HEK293 (cell line): ENCODE measurements around the gene CAMKMT.

Source experiments
- CTCF ChIA-PET: fragments of 350-600 bp; formaldehyde crosslinking; extraction: SDS; loops from one replicate; lab custom pipeline; 2021; ENCODE audit warnings: antibody characterized with exemption; lab: Yijun Ruan, JAX
- POLR2A ChIA-PET: fragments of 300-600 bp; formaldehyde crosslinking; extraction: SDS; loops from one replicate; lab custom pipeline; 2020; ENCODE audit warnings: antibody characterized with exemption, inconsistent platforms; lab: Yijun Ruan, JAX
- H3K27ac ChIP-seq: fragments of 200-500 bp; sonication (Bioruptor generic); 2 replicates; pipeline ENCODE4 v1.5.1; 2014; ENCODE audit warnings: low read depth, low read length, control low read depth, inconsistent platforms; ENCODE audit errors: extremely low read depth
- H3K36me3 ChIP-seq, 2 experiments: fragments of 200-500 bp in 1 of 2; sonication (Bioruptor generic) in 1 of 2; 1 replicate in 1 of 2; 2 replicates in 1 of 2; pipeline ENCODE4 v1.5.1; 2014 to 2017; ENCODE audit warnings: inconsistent platforms in 2 of 2, low read length in 2 of 2; ENCODE audit not compliant: control insufficient read depth in 2 of 2, insufficient read depth in 1 of 2
- H3K4me1 ChIP-seq: fragments of 200-500 bp; sonication (Bioruptor generic); 2 replicates; pipeline ENCODE4 v1.5.1; 2014; ENCODE audit warnings: mild to moderate bottlenecking, low read length, inconsistent platforms; ENCODE audit not compliant: control insufficient read depth, insufficient read depth
- H3K4me3 ChIP-seq: 2 replicates; pipeline ENCODE4 v1.5.1; 2011; ENCODE audit warnings: low read depth, mild to moderate bottlenecking, control low read depth, low read length, moderate library complexity
- H3K9me3 ChIP-seq: fragments of 200-500 bp; sonication (Bioruptor generic); 2 replicates; pipeline ENCODE4 v1.5.1; 2014; ENCODE audit warnings: low read depth, low read length, inconsistent platforms; ENCODE audit not compliant: control insufficient read depth, insufficient read depth
- MZF1 ChIP-seq: fragments of 450-650 bp; formaldehyde crosslinking; IDR thresholded peaks from 2 replicates; pipeline ENCODE4 v1.5.1; 2017; ENCODE audit warnings: missing biosample characterization, missing genetic modification characterization, borderline replicate concordance
- PRDM10 ChIP-seq: fragments of 450-650 bp; formaldehyde crosslinking; IDR thresholded peaks from 2 replicates; pipeline ENCODE4 v1.5.1; 2016; ENCODE audit warnings: missing biosample characterization, missing genetic modification characterization
- TRIM28 ChIP-seq: IDR thresholded peaks from 2 replicates; pipeline ENCODE4 v1.6.1; 2011; ENCODE audit warnings: low read length, control low read depth, borderline replicate concordance
- ZEB2 ChIP-seq: fragments of 450-650 bp; formaldehyde crosslinking; IDR thresholded peaks from 2 replicates; pipeline ENCODE4 v1.5.1; 2016; ENCODE audit warnings: missing biosample characterization, missing genetic modification characterization
- ZIC2 ChIP-seq: fragments of 450-650 bp; formaldehyde crosslinking; IDR thresholded peaks from 2 replicates; pipeline ENCODE4 v1.5.1; 2016; ENCODE audit warnings: missing biosample characterization, missing genetic modification characterization
- ZNF211 ChIP-seq: fragments of 450-650 bp; formaldehyde crosslinking; IDR thresholded peaks from 2 replicates; pipeline ENCODE4 v1.5.1; 2016; ENCODE audit warnings: low read depth, missing biosample characterization, missing genetic modification characterization
- ZNF248 ChIP-seq: fragments of 450-650 bp; formaldehyde crosslinking; IDR thresholded peaks from 2 replicates; pipeline ENCODE4 v1.5.1; 2017; ENCODE audit warnings: missing biosample characterization, missing genetic modification characterization
- ZNF37A ChIP-seq: fragments of 450-650 bp; IDR thresholded peaks from 2 replicates; pipeline ENCODE4 v1.5.1; 2018; ENCODE audit warnings: missing biosample characterization, missing genetic modification characterization
- ZNF473 ChIP-seq: fragments of 450-650 bp; formaldehyde crosslinking; IDR thresholded peaks from 2 replicates; pipeline ENCODE4 v1.5.1; 2017; ENCODE audit warnings: missing biosample characterization, missing genetic modification characterization
- ZNF600 ChIP-seq: fragments of 450-650 bp; formaldehyde crosslinking; IDR thresholded peaks from 2 replicates; pipeline ENCODE4 v1.5.1; 2016; ENCODE audit warnings: missing biosample characterization, missing genetic modification characterization
- ZNF701 ChIP-seq: fragments of 450-650 bp; formaldehyde crosslinking; IDR thresholded peaks from 2 replicates; pipeline ENCODE4 v1.5.1; 2016; ENCODE audit warnings: missing biosample characterization, missing genetic modification characterization
- ZSCAN16 ChIP-seq: fragments of 450-650 bp; formaldehyde crosslinking; IDR thresholded peaks from 2 replicates; pipeline ENCODE4 v1.5.1; 2016; ENCODE audit warnings: missing biosample characterization, missing genetic modification characterization
- ZSCAN5A ChIP-seq: fragments of 450-650 bp; formaldehyde crosslinking; IDR thresholded peaks from 2 replicates; pipeline ENCODE4 v1.5.1; 2016; ENCODE audit warnings: missing biosample characterization, missing genetic modification characterization
- TF ChIP-seq, protein P1 (sequence below): fragments of 450-650 bp; formaldehyde crosslinking; IDR thresholded peaks from 2 replicates; pipeline ENCODE4 v1.5.1; 2016; ENCODE audit warnings: missing biosample characterization, missing genetic modification characterization
- TF ChIP-seq, protein P2 (sequence below): IDR thresholded peaks from 2 replicates; pipeline ENCODE4 v1.6.1; 2011; ENCODE audit warnings: mild to moderate bottlenecking, low read depth, low read length, borderline replicate concordance
- TF ChIP-seq, protein P3 (sequence below): fragments of 450-650 bp; formaldehyde crosslinking; conservative IDR thresholded peaks from 2 replicates; pipeline ENCODE4 v1.5.1; 2016; ENCODE audit warnings: low read depth, missing biosample characterization, missing genetic modification characterization

Gene CAMKMT

GRCh38 chr2:44398243-44398897 is 36.6 kb downstream of the CAMKMT start:
- H3K4me3 ChIP-seq = no peak overlapping the region
- TF ChIP-seq ZNF37A (tag by site-specific recombination) = no peak
- TF ChIP-seq ZNF701 (tag by site-specific recombination) = no peak
- TF ChIP-seq ZSCAN16 (tag by site-specific recombination) = no peak
- TF ChIP-seq TRIM28 = no peak
- TF ChIP-seq ZNF248 (tag by site-specific recombination) = no peak
- TF ChIP-seq MZF1 (tag by site-specific recombination) = no peak
- TF ChIP-seq PRDM10 (tag by site-specific recombination) = no peak
- no peak for TF ChIP-seq ZEB2 (tag by site-specific recombination)
- TF ChIP-seq ZIC2 (tag by site-specific recombination) = no peak
- no peak for TF ChIP-seq ZNF211 (tag by site-specific recombination)
- TF ChIP-seq ZNF473 (tag by site-specific recombination) = no peak
- TF ChIP-seq, protein P1, sequence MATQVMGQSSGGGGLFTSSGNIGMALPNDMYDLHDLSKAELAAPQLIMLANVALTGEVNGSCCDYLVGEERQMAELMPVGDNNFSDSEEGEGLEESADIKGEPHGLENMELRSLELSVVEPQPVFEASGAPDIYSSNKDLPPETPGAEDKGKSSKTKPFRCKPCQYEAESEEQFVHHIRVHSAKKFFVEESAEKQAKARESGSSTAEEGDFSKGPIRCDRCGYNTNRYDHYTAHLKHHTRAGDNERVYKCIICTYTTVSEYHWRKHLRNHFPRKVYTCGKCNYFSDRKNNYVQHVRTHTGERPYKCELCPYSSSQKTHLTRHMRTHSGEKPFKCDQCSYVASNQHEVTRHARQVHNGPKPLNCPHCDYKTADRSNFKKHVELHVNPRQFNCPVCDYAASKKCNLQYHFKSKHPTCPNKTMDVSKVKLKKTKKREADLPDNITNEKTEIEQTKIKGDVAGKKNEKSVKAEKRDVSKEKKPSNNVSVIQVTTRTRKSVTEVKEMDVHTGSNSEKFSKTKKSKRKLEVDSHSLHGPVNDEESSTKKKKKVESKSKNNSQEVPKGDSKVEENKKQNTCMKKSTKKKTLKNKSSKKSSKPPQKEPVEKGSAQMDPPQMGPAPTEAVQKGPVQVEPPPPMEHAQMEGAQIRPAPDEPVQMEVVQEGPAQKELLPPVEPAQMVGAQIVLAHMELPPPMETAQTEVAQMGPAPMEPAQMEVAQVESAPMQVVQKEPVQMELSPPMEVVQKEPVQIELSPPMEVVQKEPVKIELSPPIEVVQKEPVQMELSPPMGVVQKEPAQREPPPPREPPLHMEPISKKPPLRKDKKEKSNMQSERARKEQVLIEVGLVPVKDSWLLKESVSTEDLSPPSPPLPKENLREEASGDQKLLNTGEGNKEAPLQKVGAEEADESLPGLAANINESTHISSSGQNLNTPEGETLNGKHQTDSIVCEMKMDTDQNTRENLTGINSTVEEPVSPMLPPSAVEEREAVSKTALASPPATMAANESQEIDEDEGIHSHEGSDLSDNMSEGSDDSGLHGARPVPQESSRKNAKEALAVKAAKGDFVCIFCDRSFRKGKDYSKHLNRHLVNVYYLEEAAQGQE (tag by site-specific recombination) = no peak
- TF ChIP-seq ZSCAN5A (tag by site-specific recombination) = no peak
- TF ChIP-seq, protein P2, sequence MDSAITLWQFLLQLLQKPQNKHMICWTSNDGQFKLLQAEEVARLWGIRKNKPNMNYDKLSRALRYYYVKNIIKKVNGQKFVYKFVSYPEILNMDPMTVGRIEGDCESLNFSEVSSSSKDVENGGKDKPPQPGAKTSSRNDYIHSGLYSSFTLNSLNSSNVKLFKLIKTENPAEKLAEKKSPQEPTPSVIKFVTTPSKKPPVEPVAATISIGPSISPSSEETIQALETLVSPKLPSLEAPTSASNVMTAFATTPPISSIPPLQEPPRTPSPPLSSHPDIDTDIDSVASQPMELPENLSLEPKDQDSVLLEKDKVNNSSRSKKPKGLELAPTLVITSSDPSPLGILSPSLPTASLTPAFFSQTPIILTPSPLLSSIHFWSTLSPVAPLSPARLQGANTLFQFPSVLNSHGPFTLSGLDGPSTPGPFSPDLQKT = no peak
- no peak for TF ChIP-seq ZNF600 (tag by site-specific recombination)
- TF ChIP-seq, protein P3, sequence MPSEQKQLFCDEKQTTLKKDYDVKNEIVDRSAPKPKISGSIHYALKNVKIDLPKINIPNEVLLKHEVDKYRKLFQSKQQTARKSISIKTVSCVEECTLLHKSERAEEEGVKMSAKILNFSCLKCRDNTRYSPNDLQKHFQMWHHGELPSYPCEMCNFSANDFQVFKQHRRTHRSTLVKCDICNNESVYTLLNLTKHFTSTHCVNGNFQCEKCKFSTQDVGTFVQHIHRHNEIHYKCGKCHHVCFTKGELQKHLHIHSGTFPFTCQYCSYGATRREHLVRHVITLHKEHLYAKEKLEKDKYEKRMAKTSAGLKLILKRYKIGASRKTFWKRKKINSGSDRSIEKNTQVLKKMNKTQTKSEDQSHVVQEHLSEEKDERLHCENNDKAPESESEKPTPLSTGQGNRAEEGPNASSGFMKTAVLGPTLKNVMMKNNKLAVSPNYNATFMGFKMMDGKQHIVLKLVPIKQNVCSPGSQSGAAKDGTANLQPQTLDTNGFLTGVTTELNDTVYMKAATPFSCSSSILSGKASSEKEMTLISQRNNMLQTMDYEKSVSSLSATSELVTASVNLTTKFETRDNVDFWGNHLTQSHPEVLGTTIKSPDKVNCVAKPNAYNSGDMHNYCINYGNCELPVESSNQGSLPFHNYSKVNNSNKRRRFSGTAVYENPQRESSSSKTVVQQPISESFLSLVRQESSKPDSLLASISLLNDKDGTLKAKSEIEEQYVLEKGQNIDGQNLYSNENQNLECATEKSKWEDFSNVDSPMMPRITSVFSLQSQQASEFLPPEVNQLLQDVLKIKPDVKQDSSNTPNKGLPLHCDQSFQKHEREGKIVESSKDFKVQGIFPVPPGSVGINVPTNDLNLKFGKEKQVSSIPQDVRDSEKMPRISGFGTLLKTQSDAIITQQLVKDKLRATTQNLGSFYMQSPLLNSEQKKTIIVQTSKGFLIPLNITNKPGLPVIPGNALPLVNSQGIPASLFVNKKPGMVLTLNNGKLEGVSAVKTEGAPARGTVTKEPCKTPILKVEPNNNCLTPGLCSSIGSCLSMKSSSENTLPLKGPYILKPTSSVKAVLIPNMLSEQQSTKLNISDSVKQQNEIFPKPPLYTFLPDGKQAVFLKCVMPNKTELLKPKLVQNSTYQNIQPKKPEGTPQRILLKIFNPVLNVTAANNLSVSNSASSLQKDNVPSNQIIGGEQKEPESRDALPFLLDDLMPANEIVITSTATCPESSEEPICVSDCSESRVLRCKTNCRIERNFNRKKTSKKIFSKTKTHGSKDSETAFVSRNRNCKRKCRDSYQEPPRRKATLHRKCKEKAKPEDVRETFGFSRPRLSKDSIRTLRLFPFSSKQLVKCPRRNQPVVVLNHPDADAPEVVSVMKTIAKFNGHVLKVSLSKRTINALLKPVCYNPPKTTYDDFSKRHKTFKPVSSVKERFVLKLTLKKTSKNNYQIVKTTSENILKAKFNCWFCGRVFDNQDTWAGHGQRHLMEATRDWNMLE = no peak
- TF ChIP-seq, all 188 proteins: peak for 0
- CTCF ChIA-PET = interaction anchor here (0.6 to 1.5 kb wide), 2 partner anchors 313 to 558 kb away, joined by 6 to 7 read pairs; no protein-coding TSS in a partner anchor
- H3K9me3 ChIP-seq = no peaks in the 10 kb centered on the region
- POLR2A ChIA-PET = no interaction called here
- no peaks in the 10 kb centered on the region for H3K4me1 ChIP-seq
- H3K36me3 ChIP-seq = no peaks in the 10 kb centered on the region
- no peak overlapping the region for H3K27ac ChIP-seq
